ENCODE results near the gene OR6N2.

Gene OR6N2, protein sequence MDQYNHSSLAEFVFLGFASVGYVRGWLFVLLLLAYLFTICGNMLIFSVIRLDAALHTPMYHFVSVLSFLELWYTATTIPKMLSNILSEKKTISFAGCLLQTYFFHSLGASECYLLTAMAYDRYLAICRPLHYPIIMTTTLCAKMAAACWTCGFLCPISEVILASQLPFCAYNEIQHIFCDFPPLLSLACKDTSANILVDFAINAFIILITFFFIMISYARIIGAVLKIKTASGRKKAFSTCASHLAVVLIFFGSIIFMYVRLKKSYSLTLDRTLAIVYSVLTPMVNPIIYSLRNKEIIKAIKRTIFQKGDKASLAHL

DNA sequence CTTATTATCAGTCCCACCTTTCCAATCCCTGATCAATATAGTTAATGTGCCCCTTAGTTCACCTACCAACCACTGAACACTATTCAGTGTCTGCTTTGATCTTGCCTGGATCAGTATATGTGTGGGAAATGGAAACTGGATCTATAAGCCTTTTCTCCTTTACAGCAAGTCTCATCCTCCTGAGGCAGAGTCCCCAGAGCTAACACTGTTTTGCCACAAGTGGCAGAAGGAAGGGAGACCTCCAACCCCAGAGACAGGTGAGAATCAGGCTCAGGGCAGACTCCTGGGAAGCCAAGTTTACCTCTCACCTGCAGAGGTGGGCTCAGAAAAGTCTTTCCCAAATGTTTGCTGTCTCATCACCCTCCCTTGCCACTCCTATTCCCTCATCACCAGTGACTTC, at the start of gene OR6N2:
Gene OR6N2, minus strand, starts transcription at position 101 of the 400 bp plus-strand sequence. CDS start 3,569 bp downstream, outside the sequence.
- no peaks in the 10 kb centered on the region for H3K36me3 ChIP-seq (ENCODE audit: control insufficient read depth, insufficient read depth, low read length)
- no peaks in the 10 kb centered on the region for H3K9me3 ChIP-seq (ENCODE audit: control insufficient read depth, insufficient read depth, low read length)
- no peaks in the 10 kb centered on the region for H3K27me3 ChIP-seq (ENCODE audit: control insufficient read depth, insufficient read depth, low read length)
- no peak within 1 kb of the TSS for H3K9ac ChIP-seq (ENCODE audit: low read depth, low read length)
- H3K4me3 ChIP-seq (ENCODE audit: low read depth, low read length) = no peak within 1 kb of the TSS
- no peaks in the 10 kb centered on the region for H3K4me1 ChIP-seq (ENCODE audit: control insufficient read depth, insufficient read depth, low read length)

DNA sequence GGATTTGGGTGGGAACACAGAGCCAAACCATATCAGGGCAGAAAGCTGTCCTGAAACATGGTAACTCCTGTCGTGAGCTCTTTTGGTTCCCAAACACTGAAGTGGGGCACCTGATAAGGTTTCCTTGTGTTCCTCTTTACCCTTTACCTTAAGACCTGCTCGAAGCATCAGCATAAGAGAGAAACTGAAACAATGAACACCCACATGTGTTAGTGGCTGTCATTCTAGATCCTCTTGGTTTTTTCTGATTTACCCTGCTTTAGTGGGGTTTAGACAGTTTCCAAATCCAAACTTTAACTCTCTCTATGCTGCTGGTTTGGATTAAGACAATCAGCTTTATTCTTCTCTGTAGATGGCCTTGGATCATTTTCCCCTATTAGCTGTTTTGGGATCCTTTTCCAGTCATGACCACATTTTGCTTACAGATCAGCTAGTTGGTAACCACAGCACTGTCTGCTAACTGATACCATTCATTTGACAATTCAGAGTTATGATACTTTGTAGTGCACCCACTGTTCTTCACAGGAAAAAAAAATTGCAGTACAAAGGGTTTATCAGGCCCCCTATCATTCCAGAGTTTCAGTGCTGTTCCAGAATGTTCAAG, 49.2 kb upstream of the OR6N2 start:
- Histone ChIP-seq H3K4me1 (ENCODE audit: control insufficient read depth, insufficient read depth, low read length) (no peaks in the 10 kb centered on the region), H3K27me3 (ENCODE audit: control insufficient read depth, insufficient read depth, low read length) (no peaks in the 10 kb centered on the region), H3K4me3 (ENCODE audit: low read depth, low read length) (no peak overlapping the region), H3K9me3 (ENCODE audit: control insufficient read depth, insufficient read depth, low read length) (peaks cover 4% of the 10 kb centered on the region), H3K36me3 (ENCODE audit: control insufficient read depth, insufficient read depth, low read length) (no peaks in the 10 kb centered on the region), H3K9ac (ENCODE audit: low read depth, low read length) (no peak overlapping the region)

- no peaks in the 10 kb centered on the region for H3K9me3 ChIP-seq (ENCODE audit: control insufficient read depth, insufficient read depth, low read length)
- H3K27me3 ChIP-seq (ENCODE audit: control insufficient read depth, insufficient read depth, low read length) = no peaks in the 10 kb centered on the region
- H3K4me1 ChIP-seq (ENCODE audit: control insufficient read depth, insufficient read depth, low read length) = no peaks in the 10 kb centered on the region
- H3K4me3 ChIP-seq (ENCODE audit: low read depth, low read length) = no peak overlapping the region
- H3K36me3 ChIP-seq (ENCODE audit: control insufficient read depth, insufficient read depth, low read length) = no peaks in the 10 kb centered on the region
- no peak overlapping the region for H3K9ac ChIP-seq (ENCODE audit: low read depth, low read length)
Measured at GRCh38 chr1:158821723-158822122, 40.7 kb upstream of the OR6N2 start.

- no peaks in the 10 kb centered on the region for H3K4me1 ChIP-seq (ENCODE audit: control insufficient read depth, insufficient read depth, low read length)
- no peaks in the 10 kb centered on the region for H3K9me3 ChIP-seq (ENCODE audit: control insufficient read depth, insufficient read depth, low read length)
- H3K4me3 ChIP-seq (ENCODE audit: low read depth, low read length) = no peak overlapping the region
- H3K27me3 ChIP-seq (ENCODE audit: control insufficient read depth, insufficient read depth, low read length) = no peaks in the 10 kb centered on the region
- no peak overlapping the region for H3K9ac ChIP-seq (ENCODE audit: low read depth, low read length)
- no peaks in the 10 kb centered on the region for H3K36me3 ChIP-seq (ENCODE audit: control insufficient read depth, insufficient read depth, low read length)
Measured at GRCh38 chr1:158819461-158820443, 38.7 kb upstream of the OR6N2 start.

DNA sequence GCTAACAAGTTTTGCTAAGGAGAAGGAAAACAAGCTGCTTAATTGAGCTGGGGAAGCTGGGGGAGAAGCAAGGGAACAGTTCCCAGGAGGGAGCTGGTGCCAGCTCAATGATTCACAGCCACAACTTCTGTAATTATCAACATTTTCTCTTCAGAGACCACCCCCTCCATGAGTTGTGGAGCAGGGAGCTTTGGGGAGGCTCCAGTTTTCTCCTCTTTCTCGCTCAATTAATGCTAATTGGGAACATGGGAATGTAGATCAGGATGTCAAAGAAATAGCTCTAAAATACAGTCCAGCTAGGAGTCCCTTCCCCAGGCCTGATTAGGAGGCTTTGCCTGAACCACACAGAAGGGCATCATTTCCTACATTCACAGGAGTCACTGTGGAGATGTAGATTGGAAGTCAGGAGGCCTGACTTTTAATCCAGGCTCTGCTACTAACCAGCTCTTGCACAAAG, 38.0 kb upstream of the OR6N2 start:
- no peaks in the 10 kb centered on the region for H3K4me1 ChIP-seq (ENCODE audit: control insufficient read depth, insufficient read depth, low read length)
- H3K9ac ChIP-seq (ENCODE audit: low read depth, low read length) = no peak overlapping the region
- no peak overlapping the region for H3K4me3 ChIP-seq (ENCODE audit: low read depth, low read length)

GRCh38 chr1:158818560-158818959, 37.6 kb upstream of the OR6N2 start:
- Histone ChIP-seq H3K4me1 (ENCODE audit: control insufficient read depth, insufficient read depth, low read length) (no peaks in the 10 kb centered on the region), H3K27me3 (ENCODE audit: control insufficient read depth, insufficient read depth, low read length) (no peaks in the 10 kb centered on the region), H3K9me3 (ENCODE audit: control insufficient read depth, insufficient read depth, low read length) (no peaks in the 10 kb centered on the region), H3K9ac (ENCODE audit: low read depth, low read length) (no peak overlapping the region), H3K36me3 (ENCODE audit: control insufficient read depth, insufficient read depth, low read length) (no peaks in the 10 kb centered on the region), H3K4me3 (ENCODE audit: low read depth, low read length) (no peak overlapping the region)

More for the DNA sequence above, 38.0 kb upstream of the OR6N2 start:
- Histone ChIP-seq H3K9me3 (ENCODE audit: control insufficient read depth, insufficient read depth, low read length) (no peaks in the 10 kb centered on the region), H3K27me3 (ENCODE audit: control insufficient read depth, insufficient read depth, low read length) (no peaks in the 10 kb centered on the region), H3K36me3 (ENCODE audit: control insufficient read depth, insufficient read depth, low read length) (no peaks in the 10 kb centered on the region)

- Histone ChIP-seq H3K4me1 (ENCODE audit: control insufficient read depth, insufficient read depth, low read length) (no peaks in the 10 kb centered on the region), H3K27me3 (ENCODE audit: control insufficient read depth, insufficient read depth, low read length) (no peaks in the 10 kb centered on the region), H3K9ac (ENCODE audit: low read depth, low read length) (no peak overlapping the region), H3K9me3 (ENCODE audit: control insufficient read depth, insufficient read depth, low read length) (no peaks in the 10 kb centered on the region), H3K36me3 (ENCODE audit: control insufficient read depth, insufficient read depth, low read length) (no peaks in the 10 kb centered on the region), H3K4me3 (ENCODE audit: low read depth, low read length) (no peak overlapping the region)
Measured at GRCh38 chr1:158814970-158815369, 34.0 kb upstream of the OR6N2 start.

DNA sequence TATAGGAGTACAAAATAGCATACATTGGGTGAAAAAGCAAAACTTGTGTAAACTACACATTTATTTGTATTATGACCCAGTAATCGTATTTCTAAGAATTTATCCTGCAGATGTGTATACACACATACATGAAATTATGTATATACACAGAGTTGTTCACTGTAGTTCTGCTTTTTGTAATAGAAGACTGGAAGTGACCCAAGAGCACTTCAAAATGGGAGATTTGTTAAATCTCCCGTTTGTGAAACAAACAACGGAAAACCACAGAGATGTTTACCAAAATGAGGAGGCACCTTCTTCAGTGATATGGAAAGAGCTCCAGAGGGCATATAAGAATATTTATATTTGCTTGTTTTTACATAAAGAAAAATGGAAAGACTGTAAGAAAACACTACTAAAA, 32.2 kb upstream of the OR6N2 start:
- Histone ChIP-seq H3K4me1 (ENCODE audit: control insufficient read depth, insufficient read depth, low read length) (no peaks in the 10 kb centered on the region), H3K9ac (ENCODE audit: low read depth, low read length) (no peak overlapping the region), H3K36me3 (ENCODE audit: control insufficient read depth, insufficient read depth, low read length) (no peaks in the 10 kb centered on the region), H3K27me3 (ENCODE audit: control insufficient read depth, insufficient read depth, low read length) (no peaks in the 10 kb centered on the region), H3K4me3 (ENCODE audit: low read depth, low read length) (no peak overlapping the region), H3K9me3 (ENCODE audit: control insufficient read depth, insufficient read depth, low read length) (no peaks in the 10 kb centered on the region)

- Histone ChIP-seq H3K4me1 (ENCODE audit: control insufficient read depth, insufficient read depth, low read length) (no peaks in the 10 kb centered on the region), H3K9ac (ENCODE audit: low read depth, low read length) (no peak overlapping the region), H3K4me3 (ENCODE audit: low read depth, low read length) (no peak overlapping the region), H3K9me3 (ENCODE audit: control insufficient read depth, insufficient read depth, low read length) (no peaks in the 10 kb centered on the region), H3K36me3 (ENCODE audit: control insufficient read depth, insufficient read depth, low read length) (no peaks in the 10 kb centered on the region), H3K27me3 (ENCODE audit: control insufficient read depth, insufficient read depth, low read length) (no peaks in the 10 kb centered on the region)
Measured at GRCh38 chr1:158812336-158812735, 31.3 kb upstream of the OR6N2 start.

DNA sequence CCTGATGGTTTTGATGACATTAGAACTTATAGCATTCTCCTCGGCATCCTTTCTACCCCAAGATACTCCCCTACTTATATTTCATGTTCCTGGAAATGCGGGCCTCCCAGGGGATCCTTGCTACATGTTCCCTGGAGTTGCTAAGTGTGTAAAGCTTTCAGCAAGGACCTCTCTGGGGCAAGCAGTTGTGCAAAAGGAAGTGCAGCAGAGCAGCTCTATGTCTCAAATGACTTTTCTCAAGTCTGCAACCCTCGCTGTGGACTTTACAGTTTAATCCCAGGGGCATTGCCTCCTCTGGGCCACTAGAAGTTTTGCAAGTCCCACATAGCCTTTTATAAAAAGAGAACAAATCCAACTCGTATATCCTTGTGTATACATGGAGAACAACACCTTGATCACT, 29.3 kb upstream of the OR6N2 start:
- H3K4me1 ChIP-seq (ENCODE audit: control insufficient read depth, insufficient read depth, low read length) = no peaks in the 10 kb centered on the region
- H3K36me3 ChIP-seq (ENCODE audit: control insufficient read depth, insufficient read depth, low read length) = no peaks in the 10 kb centered on the region
- H3K9me3 ChIP-seq (ENCODE audit: control insufficient read depth, insufficient read depth, low read length) = no peaks in the 10 kb centered on the region
- no peaks in the 10 kb centered on the region for H3K27me3 ChIP-seq (ENCODE audit: control insufficient read depth, insufficient read depth, low read length)
- no peak overlapping the region for H3K4me3 ChIP-seq (ENCODE audit: low read depth, low read length)
- H3K9ac ChIP-seq (ENCODE audit: low read depth, low read length) = no peak overlapping the region

DNA sequence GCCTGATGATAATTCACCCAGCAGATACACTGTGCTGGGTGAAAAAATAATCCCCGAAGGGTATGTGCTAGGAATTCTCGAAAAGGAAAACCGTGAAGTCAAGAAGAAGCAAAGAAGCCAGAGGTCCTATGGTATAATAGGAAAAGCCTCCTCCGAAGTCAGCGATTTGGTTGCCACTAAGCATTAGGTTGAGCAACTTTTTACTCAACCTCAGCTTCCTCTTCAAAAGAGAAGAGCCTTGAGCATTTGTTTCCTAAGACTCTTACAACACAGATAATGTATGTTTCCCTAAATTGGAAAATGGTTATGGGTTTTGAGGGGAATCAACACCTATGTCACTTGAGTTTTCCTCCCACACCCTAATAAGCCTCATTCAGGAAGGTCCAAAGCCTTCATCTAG, 28.9 kb upstream of the OR6N2 start:
- no peaks in the 10 kb centered on the region for H3K9me3 ChIP-seq (ENCODE audit: control insufficient read depth, insufficient read depth, low read length)
- no peak overlapping the region for H3K4me3 ChIP-seq (ENCODE audit: low read depth, low read length)
- H3K4me1 ChIP-seq (ENCODE audit: control insufficient read depth, insufficient read depth, low read length) = no peaks in the 10 kb centered on the region
- H3K36me3 ChIP-seq (ENCODE audit: control insufficient read depth, insufficient read depth, low read length) = no peaks in the 10 kb centered on the region
- no peak overlapping the region for H3K9ac ChIP-seq (ENCODE audit: low read depth, low read length)
- H3K27me3 ChIP-seq (ENCODE audit: control insufficient read depth, insufficient read depth, low read length) = no peaks in the 10 kb centered on the region

All from iPS-15b (cell line).